RWPE2 (cell line): Measurements from ENCODE around the gene OBP2A.
"Not testable (repeated sequence)": the region's sequence is repeated elsewhere in the genome, so short reads cannot be mapped to it uniquely, and the experiment has no call there.

Experiments
- ATAC-seq: fragments of 200-7000 bp; cut with Tn5 transposase; 3 replicates; pipeline ENCODE4 v1.9.1; 2021; ENCODE audit warnings: low read depth
- DNase-seq: peaks from one replicate; pipeline ENCODE4 v3.0.0-alpha.2; 2020; ENCODE audit warnings: low spot score
- H3K27ac ChIP-seq: fragments of 450-650 bp; 2 replicates; pipeline ENCODE4 v1.5.1; 2017; ENCODE audit warnings: mild to moderate bottlenecking; ENCODE audit not compliant: poor library complexity, severe bottlenecking
- H3K27me3 ChIP-seq: fragments of 250-450 bp; sonication (Bioruptor Pico); 2 replicates; pipeline ENCODE4 v1.5.1; 2021; ENCODE audit warnings: mild to moderate bottlenecking, moderate library complexity; ENCODE audit not compliant: insufficient read depth, poor library complexity, severe bottlenecking
- H3K36me3 ChIP-seq: fragments of 250-450 bp; sonication (Bioruptor Pico); 2 replicates; pipeline ENCODE4 v1.5.1; 2020; ENCODE audit warnings: low read depth, mild to moderate bottlenecking, moderate library complexity
- H3K4me1 ChIP-seq: fragments of 250-450 bp; sonication (Bioruptor Pico); 2 replicates; pipeline ENCODE4 v1.5.1; 2021; ENCODE audit warnings: mild to moderate bottlenecking, moderate library complexity; ENCODE audit not compliant: insufficient read depth, poor library complexity, severe bottlenecking
- H3K4me3 ChIP-seq: fragments of 250-450 bp; sonication (Bioruptor Pico); 2 replicates; pipeline ENCODE4 v1.5.1; 2021; ENCODE audit warnings: mild to moderate bottlenecking, moderate library complexity; ENCODE audit not compliant: severe bottlenecking
- H3K9me3 ChIP-seq: fragments of 250-450 bp; sonication (Bioruptor Pico); 2 replicates; pipeline ENCODE4 v1.5.1; 2021; ENCODE audit warnings: mild to moderate bottlenecking, moderate library complexity; ENCODE audit not compliant: severe bottlenecking
- TF ChIP-seq, protein P1 (sequence below): fragments of 450-650 bp; IDR thresholded peaks from one replicate; pipeline ENCODE4 v1.5.1; 2017; ENCODE audit warnings: mild to moderate bottlenecking, moderate library complexity; ENCODE audit not compliant: poor library complexity, severe bottlenecking

OBP2A gene

DNA sequence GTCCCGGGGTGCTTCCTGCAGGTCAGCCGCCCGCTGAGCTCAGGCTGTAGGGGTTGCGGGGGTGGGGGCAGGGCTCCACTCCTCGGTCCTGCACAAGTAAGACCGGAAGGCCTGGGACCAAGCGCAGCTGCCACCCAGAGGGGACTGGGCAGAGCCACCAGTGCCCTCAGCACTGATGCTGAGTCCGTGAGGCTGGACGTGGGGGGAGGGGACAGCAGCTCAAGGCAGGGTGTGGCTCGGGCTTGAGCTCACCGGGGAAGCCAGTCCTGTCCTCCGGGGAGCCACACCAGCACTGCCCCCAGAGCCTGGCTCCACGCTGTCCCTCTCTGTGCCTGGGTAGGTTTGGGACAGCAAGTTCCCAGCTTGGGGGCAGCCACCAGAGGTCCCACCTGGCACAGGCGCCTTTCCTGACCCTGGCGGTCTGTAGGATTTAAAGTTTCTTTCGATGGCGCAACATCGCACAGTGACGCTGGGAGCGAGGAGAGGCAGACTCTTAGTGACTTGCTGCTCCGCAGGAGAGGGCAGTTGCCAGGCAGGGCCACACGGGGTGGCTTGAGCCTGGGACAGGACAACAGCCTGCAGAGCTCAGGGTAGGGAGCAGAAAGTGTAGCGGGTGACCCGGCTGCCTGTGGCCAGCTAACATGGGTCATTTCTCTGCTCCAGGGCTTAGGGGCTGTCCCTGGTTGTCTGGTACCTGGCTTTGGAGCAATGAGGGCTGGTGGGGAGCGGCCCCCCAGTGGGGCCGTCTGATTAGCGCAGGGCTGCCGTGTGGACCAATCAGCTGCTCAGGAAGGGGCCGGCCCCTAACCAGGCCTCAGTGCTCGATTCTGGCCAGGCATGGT, 19.0 kb upstream of the OBP2A start:
- TF ChIP-seq, protein P1, sequence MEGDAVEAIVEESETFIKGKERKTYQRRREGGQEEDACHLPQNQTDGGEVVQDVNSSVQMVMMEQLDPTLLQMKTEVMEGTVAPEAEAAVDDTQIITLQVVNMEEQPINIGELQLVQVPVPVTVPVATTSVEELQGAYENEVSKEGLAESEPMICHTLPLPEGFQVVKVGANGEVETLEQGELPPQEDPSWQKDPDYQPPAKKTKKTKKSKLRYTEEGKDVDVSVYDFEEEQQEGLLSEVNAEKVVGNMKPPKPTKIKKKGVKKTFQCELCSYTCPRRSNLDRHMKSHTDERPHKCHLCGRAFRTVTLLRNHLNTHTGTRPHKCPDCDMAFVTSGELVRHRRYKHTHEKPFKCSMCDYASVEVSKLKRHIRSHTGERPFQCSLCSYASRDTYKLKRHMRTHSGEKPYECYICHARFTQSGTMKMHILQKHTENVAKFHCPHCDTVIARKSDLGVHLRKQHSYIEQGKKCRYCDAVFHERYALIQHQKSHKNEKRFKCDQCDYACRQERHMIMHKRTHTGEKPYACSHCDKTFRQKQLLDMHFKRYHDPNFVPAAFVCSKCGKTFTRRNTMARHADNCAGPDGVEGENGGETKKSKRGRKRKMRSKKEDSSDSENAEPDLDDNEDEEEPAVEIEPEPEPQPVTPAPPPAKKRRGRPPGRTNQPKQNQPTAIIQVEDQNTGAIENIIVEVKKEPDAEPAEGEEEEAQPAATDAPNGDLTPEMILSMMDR, result no peak
- H3K27ac ChIP-seq, result no peak overlapping the region
- ATAC-seq (no peak; the same call in 2 of the 3 replicates), DNase-seq (peak; percentile 61)
- H3K27me3 ChIP-seq, result peaks cover 3% of the 10 kb centered on the region
- no peaks in the 10 kb centered on the region for H3K4me1 ChIP-seq
- H3K4me3 ChIP-seq, result no peak overlapping the region
- H3K36me3 ChIP-seq, result no peaks in the 10 kb centered on the region
- no peaks in the 10 kb centered on the region for H3K9me3 ChIP-seq

DNA sequence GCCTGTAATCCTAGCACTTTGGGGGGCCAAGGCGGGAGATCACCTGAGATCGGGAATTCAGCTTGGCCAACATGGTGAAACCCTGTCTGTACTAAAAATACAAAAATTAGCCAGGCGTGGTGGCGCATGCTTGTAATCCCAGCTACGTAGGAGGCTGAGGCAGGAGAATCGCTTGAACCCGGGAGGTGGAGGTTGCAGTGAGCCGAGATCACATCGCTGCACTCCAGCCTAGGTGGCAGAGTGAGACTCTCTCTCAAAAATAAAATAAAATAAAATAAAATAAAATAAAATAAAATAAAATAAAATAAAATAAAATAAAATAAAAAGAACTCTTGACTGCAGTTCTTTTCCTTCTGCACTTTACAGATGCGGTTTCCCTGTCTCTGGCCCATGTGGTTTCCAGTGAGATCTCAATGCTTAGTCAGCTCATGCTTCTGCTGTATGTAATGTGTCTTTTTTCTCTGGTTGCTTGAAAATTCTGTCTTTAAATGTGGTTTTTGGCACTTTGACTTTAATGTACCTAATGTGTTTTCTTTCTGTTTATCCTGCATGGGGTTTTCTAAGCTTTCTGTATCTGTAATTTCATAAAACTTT, 17.0 kb upstream of the OBP2A start:
- DNase-seq, H3K4me3 ChIP-seq, H3K27ac ChIP-seq, H3K4me1 ChIP-seq, H3K9me3 ChIP-seq, H3K36me3 ChIP-seq, ATAC-seq: not testable (repeated sequence)
- H3K27me3 ChIP-seq, result peaks cover 19% of the 10 kb centered on the region

DNA sequence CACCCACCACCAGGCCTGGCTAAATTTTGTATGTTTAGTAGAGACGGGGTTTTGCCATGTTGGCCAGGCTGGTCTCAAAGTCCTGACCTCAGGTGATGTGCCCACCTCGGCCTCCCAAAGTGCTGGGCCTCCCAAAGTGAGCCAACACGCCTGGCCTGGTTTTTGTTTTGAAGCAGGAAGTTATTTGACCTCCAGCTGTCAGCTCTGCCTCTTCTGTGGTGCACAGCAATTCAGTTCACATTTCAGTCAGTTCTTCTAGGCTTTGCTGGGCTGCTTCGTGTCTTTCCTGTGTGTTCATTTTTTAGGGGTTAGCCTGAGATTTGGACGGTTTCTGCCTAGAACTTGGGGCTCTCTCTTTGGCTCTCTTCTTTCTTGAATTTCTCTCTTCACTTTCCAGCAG, 15.8 kb upstream of the OBP2A start:
- ATAC-seq (no peak), DNase-seq (no peak)
- Histone ChIP-seq H3K36me3 (no peaks in the 10 kb centered on the region), H3K27me3 (peaks cover 24% of the 10 kb centered on the region), H3K27ac (no peak overlapping the region), H3K4me1 (no peaks in the 10 kb centered on the region), H3K4me3 (no peak overlapping the region), H3K9me3 (no peaks in the 10 kb centered on the region)
- TF ChIP-seq, protein P1, result no peak

DNA sequence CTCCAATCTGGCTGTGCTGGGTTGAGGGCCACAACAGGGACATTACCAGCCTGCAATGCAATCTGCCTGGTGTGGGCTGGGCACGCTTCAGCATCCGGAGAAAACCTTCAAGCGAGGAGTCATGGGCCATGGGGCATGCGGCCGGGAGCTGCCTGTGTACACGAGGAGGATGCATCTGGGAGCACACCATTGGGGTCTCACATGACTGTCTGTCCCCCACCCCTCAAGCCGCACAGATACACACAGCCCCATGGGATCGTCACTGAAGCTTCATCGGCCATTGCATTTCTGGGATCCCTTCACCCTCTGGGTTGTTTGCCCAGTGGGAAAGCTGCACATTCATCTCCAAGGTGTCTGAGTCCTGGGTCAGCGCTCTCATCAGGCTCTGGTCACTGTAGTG, 14.8 kb upstream of the OBP2A start:
- ATAC-seq, result no peak

DNA sequence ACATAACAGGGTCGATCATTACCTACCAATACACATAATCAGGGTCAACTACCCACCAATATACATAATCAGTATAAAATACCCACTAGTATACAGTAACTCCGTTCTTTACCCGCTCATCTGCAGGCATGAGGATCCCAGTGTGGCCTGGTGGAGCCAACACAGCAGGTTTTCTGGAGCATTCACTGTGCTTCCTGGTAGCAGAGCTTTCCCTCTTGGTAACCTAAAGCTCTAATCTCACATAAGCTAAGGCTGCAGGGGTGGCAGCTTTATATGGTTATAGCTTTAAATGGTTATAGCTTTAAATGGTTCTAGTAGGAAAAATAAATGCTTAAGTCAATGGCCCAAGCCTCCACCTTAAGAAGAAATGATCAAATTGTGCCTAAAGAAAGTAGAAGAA, 12.8 kb upstream of the OBP2A start:
- no peak overlapping the region for H3K27ac ChIP-seq
- H3K9me3 ChIP-seq, result no peaks in the 10 kb centered on the region
- peaks cover 27% of the 10 kb centered on the region for H3K27me3 ChIP-seq
- TF ChIP-seq, protein P1, result no peak
- DNase-seq, result no peak
- ATAC-seq, result no peak
- H3K4me3 ChIP-seq, result no peak overlapping the region
- H3K4me1 ChIP-seq, result no peaks in the 10 kb centered on the region
- H3K36me3 ChIP-seq, result no peaks in the 10 kb centered on the region

More for the DNA sequence above, 14.8 kb upstream of the OBP2A start:
- no peak overlapping the region for H3K27ac ChIP-seq
- H3K9me3 ChIP-seq, result no peaks in the 10 kb centered on the region
- DNase-seq, result peak; percentile 12
- no peaks in the 10 kb centered on the region for H3K36me3 ChIP-seq
- TF ChIP-seq, protein P1, result no peak
- no peak overlapping the region for H3K4me3 ChIP-seq
- H3K4me1 ChIP-seq, result no peaks in the 10 kb centered on the region
- H3K27me3 ChIP-seq, result peaks cover 27% of the 10 kb centered on the region
